Measurements from ENCODE around the gene PLCL1.

PLCL1 gene

GRCh38 chr2:197927994-197928393 lies 123.6 kb downstream of the PLCL1 start:
- DNase-seq (ENCODE audit: low read depth in 2 of 2) = no peak

GRCh38 chr2:197929008-197929885 lies 124.9 kb downstream of the PLCL1 start:
- DNase-seq (ENCODE audit: low read depth in 2 of 2) = no peak

- no peak for DNase-seq (ENCODE audit: low read depth in 2 of 2)
These were observed 125.5 kb downstream of the PLCL1 start for GRCh38 chr2:197929886-197930227.

GRCh38 chr2:197930570-197931278 lies 126.3 kb downstream of the PLCL1 start:
- DNase-seq (ENCODE audit: low read depth in 2 of 2) = no peak

GRCh38 chr2:197931661-197932312 lies 127.4 kb downstream of the PLCL1 start:
- DNase-seq (ENCODE audit: low read depth in 2 of 2) = no peak

- DNase-seq (ENCODE audit: low read depth in 2 of 2) = no peak
These were observed 128.0 kb downstream of the PLCL1 start for GRCh38 chr2:197932374-197932773.

GRCh38 chr2:197934261-197934933 lies 130.0 kb downstream of the PLCL1 start:
- no peak for DNase-seq (ENCODE audit: low read depth in 2 of 2)

GRCh38 chr2:197934934-197935289 lies 130.5 kb downstream of the PLCL1 start:
- DNase-seq (ENCODE audit: low read depth in 2 of 2) = no peak

- DNase-seq (ENCODE audit: low read depth in 2 of 2) = no peak
These were observed 133.4 kb downstream of the PLCL1 start for GRCh38 chr2:197937814-197938213.

GRCh38 chr2:197938555-197938954 lies 134.2 kb downstream of the PLCL1 start:
- DNase-seq (ENCODE audit: low read depth in 2 of 2) = no peak

- DNase-seq (ENCODE audit: low read depth in 2 of 2) = no peak
These were observed 135.4 kb downstream of the PLCL1 start for GRCh38 chr2:197939787-197940186.

- DNase-seq (ENCODE audit: low read depth in 2 of 2) = no peak
These were observed 136.0 kb downstream of the PLCL1 start for GRCh38 chr2:197940382-197940781.

GRCh38 chr2:197941715-197942114 lies 137.3 kb downstream of the PLCL1 start:
- no peak for DNase-seq (ENCODE audit: low read depth in 2 of 2)

- no peak for DNase-seq (ENCODE audit: low read depth in 2 of 2)
These were observed 139.3 kb downstream of the PLCL1 start for GRCh38 chr2:197943731-197944130.

- DNase-seq (ENCODE audit: low read depth in 2 of 2) = no peak
These were observed 140.2 kb downstream of the PLCL1 start for GRCh38 chr2:197944416-197945096.

GRCh38 chr2:197946562-197946961 lies 142.2 kb downstream of the PLCL1 start:
- DNase-seq (ENCODE audit: low read depth in 2 of 2) = no peak

GRCh38 chr2:197947219-197947757 lies 142.9 kb downstream of the PLCL1 start:
- no peak for DNase-seq (ENCODE audit: low read depth in 2 of 2)

- DNase-seq (ENCODE audit: low read depth in 2 of 2) = no peak
These were observed 144.8 kb downstream of the PLCL1 start for GRCh38 chr2:197949224-197949623.

- DNase-seq (ENCODE audit: low read depth in 2 of 2) = no peak
These were observed 145.6 kb downstream of the PLCL1 start for GRCh38 chr2:197950006-197950405.

- no peak for DNase-seq (ENCODE audit: low read depth in 2 of 2)
These were observed 146.3 kb downstream of the PLCL1 start for GRCh38 chr2:197950724-197951123.

GRCh38 chr2:197952540-197953202 lies 148.3 kb downstream of the PLCL1 start:
- peak; percentile 4 to 9 for DNase-seq (ENCODE audit: low read depth in 2 of 2)
